Keratinocyte (primary cell): ENCODE measurements around the gene SPTLC3. TPM values are rescaled to one million over a fixed set of nuclear protein-coding genes. Genes with fewer than 3 reads are reported as not detected.

ENCODE experiments used
- DNase-seq: peaks from one replicate; pipeline ENCODE4 v3.0.0-alpha.2; 2011; ENCODE audit warnings: low read depth, missing footprints, low spot score
- FAIRE-seq: peaks from 2 replicates; lab custom pipeline; 2011; peaks lifted over from hg19 to GRCh38; lab: Jason Lieb, UNC
- H2AFZ ChIP-seq: 2 replicates; pipeline ENCODE4 v1.6.0; 2012; ENCODE audit warnings: low read length, control low read depth, inconsistent platforms; ENCODE audit not compliant: control insufficient read depth
- H3K27ac ChIP-seq: 2 replicates; pipeline ENCODE4 v1.5.1; 2011; ENCODE audit warnings: low read length; ENCODE audit not compliant: control insufficient read depth, insufficient read depth
- H3K27me3 ChIP-seq: 3 replicates; pipeline ENCODE4 v1.6.0; 2011; ENCODE audit warnings: low read length; ENCODE audit not compliant: control insufficient read depth, insufficient read depth; ENCODE audit errors: extremely low read depth
- H3K36me3 ChIP-seq, 2 experiments: 2 replicates in 1 of 2; 3 replicates in 1 of 2; pipeline ENCODE4 v1.5.1; 2011; ENCODE audit warnings: low read length in 2 of 2, mild to moderate bottlenecking in 1 of 2; ENCODE audit not compliant: control insufficient read depth in 2 of 2, insufficient read depth in 2 of 2; ENCODE audit errors: extremely low read depth in 1 of 2
- H3K4me1 ChIP-seq: 3 replicates; pipeline ENCODE4 v1.5.1; 2011; ENCODE audit warnings: low read length; ENCODE audit not compliant: control insufficient read depth, insufficient read depth; ENCODE audit errors: extremely low read depth
- H3K4me2 ChIP-seq: 3 replicates; pipeline ENCODE4 v1.6.0; 2011; ENCODE audit warnings: low read depth, low read length; ENCODE audit not compliant: control insufficient read depth, insufficient read depth; ENCODE audit errors: extremely low read depth
- H3K4me3 ChIP-seq, 3 experiments: fragments of 200-600 bp in 1 of 3; sonication (generic) in 1 of 3; 2 replicates in 2 of 3; 3 replicates in 1 of 3; pipeline ENCODE4 v1.5.1; 2011 to 2016; ENCODE audit warnings: low read length in 3 of 3, mild to moderate bottlenecking in 3 of 3, control low read depth in 2 of 3, inconsistent platforms in 1 of 3, low read depth in 1 of 3, mixed read lengths in 1 of 3, mixed run types in 1 of 3, moderate library complexity in 1 of 3; ENCODE audit not compliant: control insufficient read depth in 2 of 3, insufficient read depth in 2 of 3; ENCODE audit errors: extremely low read depth in 1 of 3
- H3K79me2 ChIP-seq: 2 replicates; pipeline ENCODE4 v1.6.0; 2012; ENCODE audit warnings: low read length; ENCODE audit not compliant: control insufficient read depth, insufficient read depth
- H3K9ac ChIP-seq: 3 replicates; pipeline ENCODE4 v1.6.0; 2011; ENCODE audit warnings: low read length; ENCODE audit not compliant: control insufficient read depth, insufficient read depth; ENCODE audit errors: extremely low read depth
- H3K9me1 ChIP-seq: 3 replicates; pipeline ENCODE4 v1.6.0; 2011; ENCODE audit warnings: low read length; ENCODE audit not compliant: control insufficient read depth, insufficient read depth; ENCODE audit errors: extremely low read depth
- H3K9me3 ChIP-seq: 2 replicates; pipeline ENCODE4 v1.5.1; 2012; ENCODE audit warnings: low read depth, low read length; ENCODE audit not compliant: control insufficient read depth
- H4K20me1 ChIP-seq: 3 replicates; pipeline ENCODE4 v1.6.0; 2011; ENCODE audit warnings: low read length; ENCODE audit not compliant: control insufficient read depth, insufficient read depth; ENCODE audit errors: extremely low read depth
- CTCF ChIP-seq, 3 experiments: IDR thresholded peaks in 1 of 3; conservative IDR thresholded peaks in 1 of 3; optimal IDR thresholded peaks in 1 of 3; 2 replicates in 2 of 3; 3 replicates in 1 of 3; pipeline versions ENCODE3 to v1.5.1; 2011; ENCODE audit warnings: low read length in 3 of 3, mild to moderate bottlenecking in 3 of 3, moderate library complexity in 2 of 3, control low read depth in 1 of 3, inconsistent platforms in 1 of 3; ENCODE audit not compliant: insufficient read depth in 2 of 3; ENCODE audit errors: extremely low read depth in 1 of 3
- EZH2 ChIP-seq: IDR thresholded peaks from one replicate; pipeline ENCODE4 v1.6.1; 2012; ENCODE audit warnings: inconsistent platforms, mild to moderate bottlenecking, low read length, moderate library complexity
- dilution Hi-C: fragments of 300-500 bp; cut with MboI; formaldehyde crosslinking; loops from one replicate; pipeline ENCODE4 v1.7.0; 2020; ENCODE audit warnings: low sequenced_read_pairs; ENCODE audit not compliant: extremely low pct_ligation_motif_present
- polyA plus RNA-seq, 5 experiments: library from polyadenylated mRNA; depleted of rRNA in 3 of 5; stranded (reverse) in 3 of 5; stranded (forward) in 1 of 5; unstranded in 1 of 5; fragments of >200 nt; gene quantifications; 1 replicate in 1 of 5; 2 replicates in 3 of 5; 3 replicates in 1 of 5; pipeline versions ENCODE4 v1.2.1 to v1.2.3, GENCODE V29; 2011 to 2012; ENCODE audit warnings: missing spikeins in 2 of 5, low read depth in 1 of 5, low replicate concordance in 1 of 5

Gene SPTLC3
- polyA plus RNA-seq, 1 donor (not counting 4 experiments of a cell fraction or from before 2014, with no cell fraction given), result 11.4 TPM

GRCh38 chr20:12962895-12963294 lies 45.9 kb upstream of the SPTLC3 start:
- FAIRE-seq, result no peak
- Histone ChIP-seq H3K27ac (no peak overlapping the region), H4K20me1 (no peaks in the 10 kb centered on the region), H3K27me3 (no peaks in the 10 kb centered on the region), H3K4me3 (no peak overlapping the region), H3K79me2 (no peaks in the 10 kb centered on the region), H3K4me1 (peaks cover 4% of the 10 kb centered on the region), H3K9me1 (no peaks in the 10 kb centered on the region), H3K4me2 (no peak overlapping the region), H3K36me3 (no peaks in the 10 kb centered on the region), H3K9me3 (no peaks in the 10 kb centered on the region), H3K9ac (no peak overlapping the region), H2AFZ (no peak overlapping the region)
- dilution Hi-C loops, result no loop called here
- TF ChIP-seq CTCF (optimal IDR thresholded peaks at IDR 0.05 in 1 of 3, IDR thresholded peaks at IDR 0.05 in 1 of 3, conservative IDR thresholded peaks at IDR 0.05 in 1 of 3; ENCODE audit: extremely low read depth in 1 of 3, insufficient read depth in 2 of 3, low read length in 3 of 3), result no peak
- no peak for TF ChIP-seq EZH2
- DNase-seq, result no peak

- no peaks in the 10 kb centered on the region for H3K79me2 ChIP-seq
- H3K27ac ChIP-seq, result no peak overlapping the region
- dilution Hi-C loops, result no loop called here
- peaks cover 7% of the 10 kb centered on the region for H3K4me1 ChIP-seq
- H3K9me3 ChIP-seq, result no peaks in the 10 kb centered on the region
- no peaks in the 10 kb centered on the region for H3K27me3 ChIP-seq
- H3K9ac ChIP-seq, result no peak overlapping the region
- H3K4me3 ChIP-seq, result no peak overlapping the region
- H4K20me1 ChIP-seq, result no peaks in the 10 kb centered on the region
- no peak for DNase-seq
- no peak overlapping the region for H2AFZ ChIP-seq
- no peaks in the 10 kb centered on the region for H3K9me1 ChIP-seq
- H3K36me3 ChIP-seq, result no peaks in the 10 kb centered on the region
- FAIRE-seq, result no peak
- TF ChIP-seq EZH2 (no peak), CTCF (optimal IDR thresholded peaks at IDR 0.05 in 1 of 3, IDR thresholded peaks at IDR 0.05 in 1 of 3, conservative IDR thresholded peaks at IDR 0.05 in 1 of 3; ENCODE audit: extremely low read depth in 1 of 3, insufficient read depth in 2 of 3, low read length in 3 of 3) (no peak)
- H3K4me2 ChIP-seq, result no peak overlapping the region
Measured at GRCh38 chr20:12963416-12963815, 45.4 kb upstream of the SPTLC3 start.
